H1 (cell line): ENCODE data around the gene ZBTB20. TPM values are rescaled to one million over a fixed set of nuclear protein-coding genes. Genes with fewer than 3 reads are reported as not detected.
A peak's percentile ranks its signal among the peaks of the same experiment; 100 is the strongest.

ENCODE experiments used
- CTCF ChIA-PET: fragments of 300-600 bp; sonication (Branson Sonifier 250); formaldehyde crosslinking; loops from one replicate; lab custom pipeline; 2021; ENCODE audit not compliant: partially characterized antibody; lab: Charles Lee
- POLR2A ChIA-PET: fragments of 300-600 bp; sonication (Branson Sonifier 250); formaldehyde crosslinking; loops from one replicate; lab custom pipeline; 2021; ENCODE audit warnings: inconsistent platforms; ENCODE audit not compliant: partially characterized antibody; lab: Charles Lee
- DNase-seq, 2 experiments: peaks; one replicate each; pipeline versions ENCODE4 v3.0.0 to v3.0.0-alpha.2; 2010 to 2022; ENCODE audit warnings: low spot score in 2 of 2, low read depth in 1 of 2, mixed read lengths in 1 of 2
- FAIRE-seq: peaks from 2 replicates; lab custom pipeline; 2011; peaks lifted over from hg19 to GRCh38; lab: Jason Lieb, UNC
- H2AFZ ChIP-seq: 2 replicates; pipeline ENCODE4 v1.8.1; 2012; ENCODE audit warnings: low read length, inconsistent platforms
- H2AK5ac ChIP-seq: 2 replicates; pipeline ENCODE4 v1.6.1; 2013; ENCODE audit warnings: low read depth, low read length
- H2BK120ac ChIP-seq: replicated peaks from 2 replicates; pipeline ENCODE3; 2013; ENCODE audit warnings: low read depth, low read length, inconsistent platforms
- H2BK12ac ChIP-seq: 2 replicates; pipeline ENCODE4 v1.6.1; 2013; ENCODE audit warnings: low read depth, low read length
- H2BK15ac ChIP-seq: 2 replicates; pipeline ENCODE4 v1.6.1; 2013; ENCODE audit warnings: low read length
- H2BK20ac ChIP-seq: 2 replicates; pipeline ENCODE4 v1.6.1; 2013; ENCODE audit warnings: low read length
- H2BK5ac ChIP-seq: 2 replicates; pipeline ENCODE4 v1.6.1; 2013; ENCODE audit warnings: low read depth, low read length
- H3K14ac ChIP-seq: 2 replicates; pipeline ENCODE4 v1.6.1; 2013; ENCODE audit warnings: inconsistent platforms; ENCODE audit not compliant: insufficient read length
- H3K18ac ChIP-seq: 2 replicates; pipeline ENCODE4 v1.6.1; 2013; ENCODE audit warnings: low read length; ENCODE audit errors: extremely low read depth
- H3K23ac ChIP-seq: 2 replicates; pipeline ENCODE4 v1.6.1; 2013; ENCODE audit warnings: inconsistent platforms; ENCODE audit not compliant: insufficient read length
- H3K23me2 ChIP-seq: 2 replicates; pipeline ENCODE4 v1.6.1; 2013; ENCODE audit warnings: low read depth, low read length
- H3K27ac ChIP-seq: 2 replicates; pipeline ENCODE4 v1.6.1; 2011; ENCODE audit warnings: low read depth, low read length, inconsistent platforms
- H3K27me3 ChIP-seq, 4 experiments: replicated peaks in 1 of 4; 1 replicate in 1 of 4; 2 replicates in 3 of 4; pipeline versions ENCODE4 v1.6.1 to v1.8.1; 2011 to 2013; ENCODE audit warnings: low read length in 3 of 4, mild to moderate bottlenecking in 3 of 4, inconsistent platforms in 2 of 4, mixed read lengths in 2 of 4, moderate library complexity in 1 of 4; ENCODE audit not compliant: control insufficient read depth in 3 of 4, insufficient read depth in 3 of 4; ENCODE audit errors: extremely low read depth in 1 of 4
- H3K36me3 ChIP-seq, 4 experiments: 2 replicates each; pipeline versions ENCODE4 v1.6.1 to v1.8.1; 2011 to 2013; ENCODE audit warnings: mild to moderate bottlenecking in 4 of 4, low read length in 3 of 4, moderate library complexity in 2 of 4, control low read depth in 1 of 4, inconsistent platforms in 1 of 4; ENCODE audit not compliant: insufficient read depth in 4 of 4, control insufficient read depth in 2 of 4
- H3K4ac ChIP-seq: replicated peaks from 2 replicates; pipeline ENCODE3; 2013; ENCODE audit warnings: low read length, low read depth, mixed read lengths, inconsistent platforms; ENCODE audit not compliant: insufficient read length
- H3K4me1 ChIP-seq, 4 experiments: replicated peaks in 1 of 4; 1 replicate in 1 of 4; 2 replicates in 3 of 4; pipeline versions ENCODE4 v1.6.1 to v1.8.1; 2011 to 2013; ENCODE audit warnings: low read length in 3 of 4, inconsistent platforms in 2 of 4, mixed read lengths in 1 of 4; ENCODE audit not compliant: insufficient read depth in 4 of 4, control insufficient read depth in 3 of 4
- H3K4me2 ChIP-seq, 2 experiments: 2 replicates each; pipeline versions ENCODE4 v1.6.1 to v1.8.1; 2011 to 2013; ENCODE audit warnings: low read depth in 2 of 2, low read length in 2 of 2, control low read depth in 1 of 2, inconsistent platforms in 1 of 2, mild to moderate bottlenecking in 1 of 2; ENCODE audit not compliant: insufficient read depth in 1 of 2
- H3K4me3 ChIP-seq, 4 experiments: fragments of 200-600, 300-600 bp in 1 of 4; sonication (generic), shearing (Covaris generic), sonication (Bioruptor Twin) in 1 of 4; 2 replicates each; pipeline versions ENCODE4 v1.5.1 to v1.8.1; 2011 to 2016; ENCODE audit warnings: low read length in 4 of 4, low read depth in 3 of 4, control low read depth in 2 of 4, inconsistent platforms in 2 of 4, mild to moderate bottlenecking in 2 of 4, mixed read lengths in 1 of 4, moderate library complexity in 1 of 4; ENCODE audit not compliant: insufficient read depth in 2 of 4; ENCODE audit errors: extremely low read depth in 1 of 4
- H3K56ac ChIP-seq: replicated peaks from 2 replicates; pipeline ENCODE3; 2013; ENCODE audit warnings: low read depth, mild to moderate bottlenecking, mixed read lengths, low read length, inconsistent platforms; ENCODE audit not compliant: insufficient read length
- H3K79me1 ChIP-seq: 2 replicates; pipeline ENCODE4 v1.6.1; 2013; ENCODE audit warnings: low read depth, low read length, control low read depth
- H3K79me2 ChIP-seq, 2 experiments: 2 replicates each; pipeline versions ENCODE4 v1.6.1 to v1.8.1; 2012 to 2013; ENCODE audit warnings: low read length in 2 of 2, mild to moderate bottlenecking in 2 of 2, inconsistent platforms in 1 of 2; ENCODE audit not compliant: insufficient read depth in 2 of 2, control insufficient read depth in 1 of 2
- H3K9ac ChIP-seq, 4 experiments: replicated peaks in 1 of 4; 1 replicate in 1 of 4; 2 replicates in 3 of 4; pipeline versions ENCODE4 v1.6.1 to v1.8.1; 2011 to 2013; ENCODE audit warnings: low read depth in 3 of 4, low read length in 3 of 4, control low read depth in 2 of 4, mild to moderate bottlenecking in 2 of 4, moderate library complexity in 2 of 4, inconsistent platforms in 1 of 4; ENCODE audit errors: extremely low read depth in 1 of 4
- H3K9me3 ChIP-seq, 2 experiments: 2 replicates each; pipeline versions ENCODE4 v1.6.1 to v1.8.1; 2012 to 2013; ENCODE audit warnings: mild to moderate bottlenecking in 2 of 2, moderate library complexity in 2 of 2, control low read depth in 1 of 2, inconsistent platforms in 1 of 2, low read depth in 1 of 2, low read length in 1 of 2, mixed read lengths in 1 of 2; ENCODE audit not compliant: insufficient read depth in 2 of 2
- H4K20me1 ChIP-seq, 2 experiments: replicated peaks in 1 of 2; 2 replicates each; pipeline versions ENCODE3 to v1.8.1; 2011 to 2013; ENCODE audit warnings: inconsistent platforms in 2 of 2, low read length in 2 of 2, mild to moderate bottlenecking in 1 of 2; ENCODE audit not compliant: insufficient read depth in 2 of 2, control insufficient read depth in 1 of 2
- H4K5ac ChIP-seq: 2 replicates; pipeline ENCODE4 v1.6.1; 2013; ENCODE audit warnings: low read length, low read depth, mixed read lengths, inconsistent platforms; ENCODE audit not compliant: insufficient read length
- H4K8ac ChIP-seq: 2 replicates; pipeline ENCODE4 v1.8.0; 2013; ENCODE audit warnings: mild to moderate bottlenecking, moderate library complexity, low read length, inconsistent platforms; ENCODE audit not compliant: insufficient read depth; ENCODE audit errors: extremely low read depth
- H4K91ac ChIP-seq: replicated peaks from 2 replicates; pipeline ENCODE3; 2013; ENCODE audit warnings: low read length, mixed read lengths, inconsistent platforms; ENCODE audit not compliant: insufficient read length
- ATF2 ChIP-seq: IDR thresholded peaks from 2 replicates; pipeline ENCODE4 v1.6.1; 2012; ENCODE audit warnings: low read length, inconsistent platforms
- CBX5 ChIP-seq: fragments of 300-800, 300-1000 bp; sonication (generic); IDR thresholded peaks from 2 replicates; pipeline ENCODE4 v1.7.1; 2016; ENCODE audit warnings: antibody characterized with exemption, low read length, low read depth
- JUN ChIP-seq: IDR thresholded peaks from 2 replicates; pipeline ENCODE4 v1.6.1; 2011; ENCODE audit warnings: low read depth, mild to moderate bottlenecking, improper control_type of control experiment, low read length
- POLR2AphosphoS5 ChIP-seq: IDR thresholded peaks from 2 replicates; pipeline ENCODE4 v1.6.1; 2011; ENCODE audit warnings: low read depth, low read length
- RAD21 ChIP-seq, 2 experiments: IDR thresholded peaks in 1 of 2; conservative IDR thresholded peaks in 1 of 2; 2 replicates each; pipeline ENCODE4 v1.6.1; 2011; ENCODE audit warnings: low read depth in 2 of 2, low read length in 2 of 2, improper control_type of control experiment in 1 of 2, inconsistent platforms in 1 of 2, mild to moderate bottlenecking in 1 of 2, moderate library complexity in 1 of 2
- TCF12 ChIP-seq: IDR thresholded peaks from 2 replicates; pipeline ENCODE4 v1.6.1; 2011; ENCODE audit warnings: low read depth, mild to moderate bottlenecking, low read length
- WGBS, 2 experiments: shearing (Covaris generic) in 1 of 2; methylation state at CpG; one replicate each; pipeline versions ENCODE4 v1.1.6 to v1.1.7; 2013 to 2015; ENCODE audit warnings: low lambda C conversion rate in 2 of 2, mixed read lengths in 2 of 2, inconsistent platforms in 1 of 2, low coverage in 1 of 2, missing lambda C conversion rate in 1 of 2; ENCODE audit not compliant: insufficient replicate concordance in 2 of 2, insufficient coverage in 1 of 2, insufficient read length in 1 of 2; ENCODE audit errors: extremely low coverage in 1 of 2, missing lambda C conversion rate in 1 of 2; 5-methylcytosine and 5-hydroxymethylcytosine counted together
- polyA plus RNA-seq, 7 experiments: library from polyadenylated mRNA; depleted of rRNA in 3 of 7; stranded (reverse) in 5 of 7; unstranded in 2 of 7; fragments of >200 nt in 5 of 7; fragments of 200-250 nt in 2 of 7; gene quantifications; 1 replicate in 5 of 7; 2 replicates in 1 of 7; 4 replicates in 1 of 7; pipeline versions ENCODE4 v1.2.1 to v1.2.3, GENCODE V29; 2011 to 2013; ENCODE audit warnings: missing spikeins in 2 of 7, mixed read lengths in 2 of 7
- total RNA-seq: library from RNA; stranded (reverse); fragmentation: NEBNext Ultra II Directional; extraction: Animal tissue kit (Norgen Biotek cat#: 25700); gene quantifications from 2 replicates; pipeline ENCODE4 v1.2.1, GENCODE V29; 2021

ZBTB20 gene
- total and polyA plus RNA-seq, 2 of the 8 experiments (the other 6 are each of a cell fraction or from before 2014, with no cell fraction given), result 0.35 to 1.3 TPM

- Histone ChIP-seq H3K4me3 (no peak overlapping the region), H3K23me2 (no peaks in the 10 kb centered on the region), H3K23ac (no peak overlapping the region), H3K27me3 (no peaks in the 10 kb centered on the region), H3K9ac (no peak overlapping the region), H4K5ac (no peak overlapping the region), H2BK5ac (no peak overlapping the region), H2BK12ac (no peak overlapping the region), H2AFZ (no peak overlapping the region), H2AK5ac (no peak overlapping the region), H2BK120ac (no peak overlapping the region), H3K79me1 (no peaks in the 10 kb centered on the region), H3K36me3 (no peaks in the 10 kb centered on the region), H2BK20ac (no peak overlapping the region), H3K4me2 (no peak overlapping the region), H4K20me1 (no peaks in the 10 kb centered on the region), H3K79me2 (no peaks in the 10 kb centered on the region), H3K4me1 (no peaks in the 10 kb centered on the region), H4K8ac (no peak overlapping the region), H3K4ac (no peak overlapping the region), H3K14ac (no peak overlapping the region), H2BK15ac (0 out of 2 replicates have a peak overlapping the region, but pooled peaks have one; percentile 11), H3K9me3 (no peaks in the 10 kb centered on the region), H4K91ac (no peak overlapping the region), H3K18ac (no peak overlapping the region), H3K56ac (no peak overlapping the region), H3K27ac (no peak overlapping the region)
- no peak for DNase-seq
- ChIA-PET POLR2A (no interaction called here), CTCF (interaction anchor here (1.2 kb wide), 1 partner anchor 16 kb away, joined by 3 read pairs; no protein-coding TSS in a partner anchor)
- no peak for FAIRE-seq
- TF ChIP-seq POLR2AphosphoS5, result no peak
- no peak for TF ChIP-seq RAD21 (IDR thresholded peaks at IDR 0.05 in 1 of 2, conservative IDR thresholded peaks at IDR 0.05 in 1 of 2; ENCODE audit: low read depth in 2 of 2, low read length in 2 of 2)
- TF ChIP-seq JUN, result no peak
- TF ChIP-seq CBX5, result no peak
- no peak for TF ChIP-seq TCF12
- no peak for TF ChIP-seq ATF2
- WGBS, 2 experiments, result 94% methylated on average over 8 of the region's 8 CpGs; no CpG with 5 or more reads in 1 of the 2 experiments
Measured at GRCh38 chr3:114498539-114499370, 648.3 kb downstream of the ZBTB20 start.
